Measurements from ENCODE around the gene HDAC1.

The HDAC1 gene

DNA sequence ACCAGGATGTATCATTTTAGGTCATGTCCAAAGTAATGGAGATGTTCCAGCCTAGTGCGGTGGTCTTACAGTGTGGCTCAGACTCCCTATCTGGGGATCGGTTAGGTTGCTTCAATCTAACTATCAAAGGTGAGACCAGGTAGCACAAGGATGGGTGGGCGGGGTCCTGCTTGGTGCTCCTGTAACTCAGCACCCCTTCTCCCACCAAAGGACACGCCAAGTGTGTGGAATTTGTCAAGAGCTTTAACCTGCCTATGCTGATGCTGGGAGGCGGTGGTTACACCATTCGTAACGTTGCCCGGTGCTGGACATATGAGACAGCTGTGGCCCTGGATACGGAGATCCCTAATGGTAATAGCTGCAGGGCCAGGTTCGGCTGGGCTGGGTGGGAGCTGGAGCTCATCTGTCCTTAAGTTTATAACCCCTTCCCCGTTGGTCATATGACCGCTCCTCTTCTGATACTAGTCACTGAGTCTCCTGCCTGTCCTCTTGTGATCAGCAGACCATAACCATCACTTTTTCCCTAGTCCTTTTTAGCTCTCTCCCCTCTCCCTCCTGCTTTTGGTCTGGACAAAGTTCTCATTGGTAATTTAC is 38.8 kb downstream of the HDAC1 start:
- DNase-seq, result no peak

DNA sequence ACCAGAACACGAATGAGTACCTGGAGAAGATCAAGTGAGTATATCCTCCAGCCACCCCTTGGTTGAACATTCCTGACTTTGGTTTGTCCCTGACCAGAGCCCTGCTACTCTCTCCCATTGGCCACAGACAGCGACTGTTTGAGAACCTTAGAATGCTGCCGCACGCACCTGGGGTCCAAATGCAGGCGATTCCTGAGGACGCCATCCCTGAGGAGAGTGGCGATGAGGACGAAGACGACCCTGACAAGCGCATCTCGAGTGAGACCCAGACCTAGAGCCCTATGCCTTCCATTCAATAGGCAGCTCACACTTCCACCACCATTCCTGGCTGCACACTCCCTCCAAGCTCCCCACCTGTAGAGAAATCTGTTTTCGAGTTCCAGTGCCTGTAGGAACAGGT is 39.7 kb downstream of the HDAC1 start:
- no peak for DNase-seq

DNA sequence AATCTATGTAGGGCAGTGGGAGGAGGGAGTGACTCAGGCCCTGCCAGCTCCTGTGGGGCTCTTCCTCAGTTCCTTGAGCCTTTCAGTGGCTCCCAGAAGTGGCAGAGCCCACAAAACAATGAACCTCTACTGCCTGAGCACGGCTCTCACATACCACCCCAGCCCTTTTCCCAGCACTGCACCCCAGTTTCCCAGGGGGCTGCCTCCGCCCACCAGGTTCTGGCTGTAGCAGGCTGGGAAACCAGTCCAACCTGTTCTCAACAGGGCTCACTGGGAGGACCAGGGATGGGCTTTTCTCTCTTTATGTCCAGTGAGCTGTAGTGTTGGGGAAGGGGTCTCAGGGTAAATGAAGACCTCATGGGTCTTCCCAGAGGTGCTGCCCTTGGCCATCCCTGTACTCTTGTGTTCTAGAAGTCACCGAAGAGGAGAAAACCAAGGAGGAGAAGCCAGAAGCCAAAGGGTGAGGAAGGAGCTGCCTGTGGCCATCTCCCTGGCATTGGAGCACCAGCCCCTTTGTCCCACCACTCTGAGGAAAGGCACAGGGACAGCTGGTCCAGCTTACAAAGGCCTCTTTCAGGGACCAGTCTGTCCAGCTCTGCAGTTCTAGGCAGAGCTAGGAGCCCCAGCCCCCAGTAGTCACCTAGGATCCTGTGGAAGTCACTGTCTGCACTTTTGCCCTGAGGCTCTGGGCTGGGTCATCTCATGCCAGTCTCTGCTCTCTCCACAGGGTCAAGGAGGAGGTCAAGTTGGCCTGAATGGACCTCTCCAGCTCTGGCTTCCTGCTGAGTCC is 40.6 kb downstream of the HDAC1 start:
- no peak for DNase-seq

DNA sequence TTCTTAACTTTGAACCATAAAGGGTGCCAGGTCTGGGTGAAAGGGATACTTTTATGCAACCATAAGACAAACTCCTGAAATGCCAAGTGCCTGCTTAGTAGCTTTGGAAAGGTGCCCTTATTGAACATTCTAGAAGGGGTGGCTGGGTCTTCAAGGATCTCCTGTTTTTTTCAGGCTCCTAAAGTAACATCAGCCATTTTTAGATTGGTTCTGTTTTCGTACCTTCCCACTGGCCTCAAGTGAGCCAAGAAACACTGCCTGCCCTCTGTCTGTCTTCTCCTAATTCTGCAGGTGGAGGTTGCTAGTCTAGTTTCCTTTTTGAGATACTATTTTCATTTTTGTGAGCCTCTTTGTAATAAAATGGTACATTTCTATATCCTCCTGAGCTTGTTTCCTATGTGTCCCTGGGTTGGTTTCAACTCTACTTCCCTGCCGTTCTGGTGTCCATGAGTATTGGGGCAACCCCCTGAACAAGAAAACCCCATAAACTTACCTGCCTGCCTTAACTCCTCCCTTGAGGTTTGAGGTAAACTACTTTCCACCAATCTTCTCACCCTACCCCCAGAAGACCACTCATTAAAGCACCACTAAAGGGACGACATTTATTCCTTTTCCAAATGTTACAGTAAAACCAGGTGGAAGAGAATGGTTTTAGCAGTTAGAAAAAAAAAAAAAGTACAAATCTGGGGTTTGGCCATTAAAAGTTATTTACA is 41.5 kb downstream of the HDAC1 start:
- no peak for DNase-seq

DNA sequence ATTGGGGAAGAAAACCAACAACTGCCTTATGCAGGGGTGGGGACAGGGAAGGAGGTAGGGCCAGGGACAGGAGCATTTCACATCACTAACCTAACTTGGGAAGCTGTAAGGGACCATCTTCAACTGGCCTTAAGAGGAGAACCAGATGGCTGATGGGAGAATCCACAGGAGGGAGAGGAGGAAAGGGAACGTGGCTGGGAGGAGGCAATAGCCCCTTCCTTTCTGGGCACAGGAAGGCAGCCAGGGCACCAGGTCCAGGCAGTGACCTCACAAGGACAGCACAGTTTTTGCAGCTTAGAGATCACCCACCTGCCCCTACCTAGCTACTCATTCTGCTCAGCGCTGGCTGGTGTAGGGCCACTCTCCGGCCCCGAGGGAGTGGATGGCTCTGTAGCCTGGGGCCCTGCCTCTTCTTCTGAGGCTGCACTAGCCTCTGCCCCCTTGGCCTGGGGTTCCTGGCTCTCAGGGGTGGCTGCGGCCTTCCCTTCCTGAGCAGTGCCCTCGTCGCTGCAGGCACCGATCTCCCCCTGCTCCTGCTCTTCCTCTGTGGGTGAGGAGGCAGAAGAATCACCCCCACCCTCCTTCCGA is 42.5 kb downstream of the HDAC1 start:
- no peak for DNase-seq

DNA sequence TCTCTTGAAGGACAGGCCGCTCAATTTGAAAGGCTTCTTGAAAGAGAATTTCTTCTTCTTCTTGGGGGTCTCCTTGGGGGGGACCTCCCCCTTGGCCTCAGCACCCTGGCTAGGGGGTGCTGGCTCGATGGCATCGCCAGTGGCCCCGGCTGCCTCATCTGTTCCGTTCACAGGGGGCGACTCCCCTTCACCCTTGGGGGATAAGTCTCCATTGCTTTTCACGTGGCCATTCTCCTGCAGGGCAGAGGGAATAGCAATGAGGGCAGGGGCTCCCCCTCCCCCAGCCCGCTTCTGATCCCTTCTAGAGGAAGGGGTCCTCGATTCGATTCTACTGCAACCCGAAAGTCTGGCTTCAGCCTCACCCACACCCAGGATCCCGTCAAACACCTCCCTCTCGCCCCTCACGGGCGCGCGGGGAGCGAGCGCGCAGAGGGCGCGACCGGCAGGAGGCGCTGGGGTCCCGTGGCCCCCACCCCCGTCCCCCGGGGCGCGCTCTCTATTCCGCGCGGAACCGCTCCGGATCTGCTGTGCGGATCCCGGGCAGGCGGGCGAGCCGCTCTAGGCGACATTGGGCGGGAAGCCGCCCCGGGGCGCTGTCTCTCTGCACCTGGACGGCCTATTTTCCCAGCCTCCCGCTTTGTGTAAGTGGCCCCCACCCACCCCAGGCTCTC is 43.1 kb downstream of the HDAC1 start:
- peak; percentile 48 for DNase-seq

DNA sequence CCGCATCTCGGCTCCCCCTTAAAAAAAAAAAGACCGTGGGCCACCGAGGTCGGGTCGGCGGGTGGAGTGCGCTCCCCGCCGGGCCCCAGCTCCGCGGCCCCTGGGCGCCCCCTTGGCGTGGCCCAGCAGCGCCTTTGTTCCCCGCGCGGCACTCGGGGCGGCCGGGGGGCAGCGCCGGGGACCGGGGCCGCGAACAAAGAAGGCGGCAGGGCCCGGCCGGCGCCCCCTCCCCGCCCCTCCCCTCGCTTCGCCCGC is 43.6 kb downstream of the HDAC1 start:
- no peak for DNase-seq

DNA sequence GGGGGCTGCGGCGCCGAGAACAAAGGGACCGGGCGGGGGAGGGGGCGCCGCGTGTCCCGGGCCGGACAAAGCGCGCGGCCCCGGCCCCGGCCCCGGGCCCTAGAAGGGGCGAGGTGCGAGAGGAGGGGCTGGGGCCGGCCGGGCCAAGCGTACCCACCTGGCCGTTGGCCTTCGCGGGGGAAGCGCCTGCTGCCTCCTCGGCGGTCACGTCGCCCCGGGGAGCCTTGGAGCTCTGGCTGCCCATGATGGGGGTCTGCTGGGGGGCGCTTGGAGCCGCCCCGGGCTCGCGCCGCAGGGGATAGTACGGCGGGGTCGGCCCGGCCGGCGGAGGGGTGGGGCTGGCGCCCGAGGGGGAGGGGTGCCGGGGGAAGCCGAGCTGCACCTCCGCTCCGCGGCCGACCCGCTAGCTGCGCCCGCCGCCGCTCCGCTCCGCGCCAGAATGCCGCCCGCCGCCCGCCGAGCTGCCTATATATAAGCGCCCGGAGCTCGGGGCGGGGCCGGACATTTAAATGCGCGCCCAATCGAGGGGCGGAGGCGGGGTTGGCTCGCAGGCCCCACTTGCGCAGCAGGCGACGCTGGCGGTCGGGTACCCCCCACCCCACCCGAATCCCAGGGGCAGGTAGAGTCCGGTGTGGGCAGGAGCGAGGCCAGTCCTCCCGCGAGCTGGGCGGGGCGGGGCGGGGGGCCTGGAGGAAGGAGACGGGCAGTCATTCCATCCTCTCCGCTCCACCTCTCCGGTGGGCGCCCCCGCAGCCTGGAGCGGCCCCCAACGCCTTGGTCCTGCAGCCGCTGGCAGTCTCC is 44.1 kb downstream of the HDAC1 start, which contains the start of gene MARCKSL1:
Gene MARCKSL1 (minus strand): TSS at position 444 of the 801 bp plus-strand sequence. CDS start 200 bp downstream, at position 244.
- peak; percentile 79 for DNase-seq

DNA sequence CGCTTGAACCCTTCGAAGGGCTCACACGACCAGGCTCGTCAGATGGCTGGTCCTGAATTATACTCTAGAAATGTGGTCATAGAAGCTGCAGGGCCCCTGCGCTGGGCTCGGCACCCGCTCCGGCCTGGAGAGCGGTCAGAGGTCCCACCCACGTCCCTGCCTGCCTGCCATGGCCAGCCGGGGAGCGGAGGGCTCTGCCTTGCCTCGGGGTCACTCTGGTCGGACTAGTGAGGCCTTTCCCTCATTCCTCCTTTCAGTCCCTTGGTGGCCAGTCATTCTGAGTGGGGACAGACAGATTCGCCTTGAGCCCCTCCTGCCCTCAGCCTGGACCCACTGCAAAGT is 44.7 kb downstream of the HDAC1 start:
- DNase-seq, result no peak

DNA sequence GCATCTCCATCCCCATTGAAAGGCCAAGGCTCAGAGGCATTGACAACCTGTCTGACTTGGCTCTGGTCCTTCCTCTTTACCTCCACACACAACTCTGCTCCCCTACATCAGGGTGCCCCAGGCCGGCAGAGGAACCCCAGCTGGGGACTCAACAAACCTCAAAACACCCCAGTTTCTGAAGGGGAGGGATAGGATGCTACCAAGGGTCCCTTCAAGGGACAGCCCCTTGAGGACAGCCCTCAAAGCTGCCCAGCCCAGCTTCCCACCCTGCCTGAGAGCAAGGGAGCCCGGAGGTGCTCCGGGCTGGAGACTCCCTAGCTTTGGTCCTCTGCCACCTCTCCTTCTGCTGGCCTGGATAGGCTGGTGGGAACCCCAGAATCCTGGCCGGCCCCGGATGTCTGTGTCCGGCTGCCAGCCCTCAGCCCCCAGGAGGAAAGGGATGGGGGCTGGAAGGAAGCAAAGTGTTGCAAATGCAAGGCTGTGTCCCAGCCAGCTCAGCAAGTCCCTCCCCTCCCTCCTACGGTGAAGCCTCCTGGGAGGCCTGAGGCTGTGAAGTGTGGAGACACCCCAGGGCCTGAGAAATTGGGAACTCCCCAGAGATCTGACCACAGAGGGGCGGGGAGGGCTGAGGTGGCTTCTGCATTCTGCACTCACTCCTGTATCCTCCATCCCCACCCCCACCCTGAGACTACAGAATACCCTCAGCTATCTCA is 45.2 kb downstream of the HDAC1 start:
- DNase-seq, result no peak

DNA sequence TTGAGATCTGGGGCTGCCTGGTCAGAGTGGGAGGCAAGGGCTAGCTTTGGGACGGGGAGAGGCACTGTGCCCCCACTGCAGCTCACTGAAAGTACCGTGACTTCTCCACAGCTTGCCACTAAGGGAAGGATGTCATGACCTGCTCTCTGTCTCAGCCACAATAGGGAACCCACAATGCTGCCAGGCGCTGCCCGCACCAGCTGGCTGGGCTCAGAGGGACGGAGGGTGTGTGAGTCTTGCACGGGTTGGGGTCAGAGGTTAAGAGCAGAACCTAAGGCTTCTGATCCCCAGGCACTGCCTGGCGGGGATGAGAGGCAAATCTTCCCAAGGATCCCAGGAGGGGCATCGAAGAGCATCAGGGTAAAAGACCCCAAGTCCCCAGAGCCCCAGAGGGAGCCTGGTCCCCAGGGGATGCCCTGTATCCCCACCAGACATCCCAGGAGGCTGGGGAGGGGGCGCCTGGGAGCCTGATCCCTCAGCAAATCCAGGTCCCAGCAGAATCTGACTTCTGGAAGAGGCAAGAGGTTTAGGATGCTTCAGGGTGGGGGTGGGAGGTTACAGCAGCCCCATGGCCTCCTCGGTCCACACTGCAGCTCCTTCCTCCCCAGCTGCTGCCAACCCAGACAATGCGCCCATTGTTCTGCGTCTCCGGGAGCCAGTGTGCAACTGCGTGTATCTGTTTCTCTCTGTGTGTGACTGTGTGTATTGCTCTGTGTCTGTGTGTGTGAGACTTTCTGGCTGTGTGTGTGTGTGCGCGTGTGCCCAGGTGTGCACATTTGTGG is 46.2 kb downstream of the HDAC1 start:
- no peak for DNase-seq

DNA sequence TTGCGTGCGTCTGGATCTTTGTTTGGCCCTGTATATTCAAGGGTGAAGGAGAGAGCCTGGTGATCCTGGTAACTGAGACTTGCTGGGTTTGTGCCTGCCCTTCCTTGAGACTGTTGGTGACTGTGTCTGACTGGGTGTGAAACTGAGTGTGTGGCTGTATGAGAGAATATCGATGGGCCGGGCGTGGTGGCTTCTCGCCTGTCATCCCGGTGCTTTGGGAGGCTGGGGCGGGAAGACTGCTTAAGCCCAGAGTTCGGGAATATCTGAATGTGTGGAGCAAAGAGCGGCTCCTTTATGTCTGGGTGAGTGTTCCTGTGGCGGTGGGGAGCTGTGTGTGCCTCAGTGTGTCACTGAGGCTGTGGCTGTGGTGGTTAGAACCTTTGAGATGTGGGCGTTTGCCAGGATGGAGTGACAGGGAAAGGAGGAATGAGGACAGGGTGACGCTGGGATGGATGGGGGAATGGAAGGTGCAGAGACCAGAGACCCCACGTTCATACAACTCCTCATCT is 46.8 kb downstream of the HDAC1 start:
- DNase-seq, result no peak

DNA sequence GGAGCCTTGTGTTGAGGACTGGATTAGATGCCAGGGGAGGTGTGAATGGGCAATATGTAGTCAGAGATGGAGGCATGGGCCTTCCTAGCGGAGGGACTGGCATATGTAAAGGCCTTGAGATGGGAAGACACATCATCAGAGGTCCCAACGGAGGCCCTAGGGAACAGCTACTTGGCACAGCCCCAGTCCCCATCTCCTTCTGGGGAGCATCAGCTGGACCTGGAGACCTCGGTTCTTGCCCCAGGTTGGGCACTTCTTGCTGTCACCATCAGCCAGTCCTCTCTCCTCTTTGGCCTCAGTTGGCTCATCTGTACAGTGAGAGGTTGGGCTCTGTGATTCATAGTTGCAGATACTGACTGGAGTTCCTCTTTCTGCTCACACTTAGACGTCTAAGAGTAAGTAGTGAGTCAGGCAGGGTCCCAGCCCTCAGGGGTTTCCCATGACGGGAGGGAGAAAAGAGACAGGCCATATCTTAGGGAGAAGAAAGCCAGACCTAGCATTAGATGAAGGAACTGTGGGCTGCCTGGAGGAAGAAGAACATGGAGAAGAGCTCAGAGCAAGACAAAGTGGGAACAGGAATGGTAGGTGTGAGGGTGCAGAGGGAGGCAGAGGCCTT is 47.6 kb downstream of the HDAC1 start:
- peak; percentile 33 for DNase-seq

DNA sequence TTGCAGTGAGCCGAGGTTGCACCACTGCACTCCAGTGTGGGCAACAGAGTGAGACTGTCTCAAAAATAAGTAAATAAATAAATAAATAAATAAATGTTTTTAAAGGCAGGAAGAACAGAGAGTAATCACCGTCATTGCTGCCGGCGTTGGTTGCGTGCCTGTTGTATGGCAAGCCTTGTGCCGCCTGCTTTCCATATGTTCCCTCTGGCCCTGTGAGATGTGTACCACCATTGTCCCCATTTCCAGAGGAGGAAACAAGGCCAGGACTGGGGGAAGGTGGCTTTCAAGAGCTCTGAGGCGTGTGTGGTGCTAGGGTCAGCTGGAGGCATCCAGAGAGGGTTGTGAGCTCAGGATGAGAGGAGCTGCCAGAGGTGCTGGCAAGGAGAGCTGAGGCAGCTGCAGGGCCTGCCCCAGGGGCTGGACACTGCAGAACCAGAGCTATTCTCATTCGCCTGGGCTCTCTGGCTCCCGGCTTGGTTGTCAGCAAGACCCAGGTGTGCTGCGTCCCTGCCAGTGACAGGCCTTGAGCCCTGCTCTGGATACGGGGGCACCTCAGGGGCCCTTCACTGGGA is 49.4 kb downstream of the HDAC1 start:
- DNase-seq, result no peak

DNA sequence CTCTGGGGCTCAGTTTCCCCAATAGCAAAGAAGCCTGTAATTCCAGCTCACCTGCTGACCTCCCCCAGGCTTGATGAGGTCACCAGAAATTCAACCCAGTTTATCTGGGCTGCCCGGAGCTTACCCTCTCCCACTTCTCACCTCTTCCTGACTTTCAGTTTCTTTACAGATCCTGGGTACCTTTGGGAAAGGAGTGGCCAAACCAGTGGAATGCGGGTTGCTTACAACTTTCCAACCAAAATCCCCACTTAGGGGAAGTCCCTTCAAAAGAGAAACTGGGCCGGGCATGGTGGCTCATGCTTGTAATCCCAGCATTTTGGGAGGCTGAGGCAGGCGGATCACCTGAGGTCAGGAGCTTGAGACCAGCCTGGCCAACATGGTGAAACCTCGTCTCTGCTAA is 50.1 kb downstream of the HDAC1 start:
- no peak for DNase-seq

DNA sequence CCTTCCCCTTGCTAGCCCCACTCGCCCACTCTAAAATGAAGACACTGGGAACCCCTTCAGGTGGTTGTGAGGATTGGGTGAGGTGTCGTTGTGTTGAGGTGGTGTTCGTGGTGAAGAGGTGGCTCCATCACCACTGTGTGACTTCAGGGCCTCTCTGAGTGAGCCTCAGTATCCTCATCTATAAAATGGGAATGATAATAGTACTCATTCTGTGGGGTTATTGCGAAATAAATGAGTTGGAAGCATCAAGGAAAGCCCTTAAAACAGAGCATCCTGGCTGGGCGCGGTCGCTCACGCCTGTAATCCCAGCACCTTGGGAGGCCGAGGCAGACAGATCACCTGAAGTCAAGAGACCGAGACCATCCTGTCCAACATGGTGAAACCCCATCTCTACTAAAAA is 50.8 kb downstream of the HDAC1 start:
- no peak for DNase-seq

DNA sequence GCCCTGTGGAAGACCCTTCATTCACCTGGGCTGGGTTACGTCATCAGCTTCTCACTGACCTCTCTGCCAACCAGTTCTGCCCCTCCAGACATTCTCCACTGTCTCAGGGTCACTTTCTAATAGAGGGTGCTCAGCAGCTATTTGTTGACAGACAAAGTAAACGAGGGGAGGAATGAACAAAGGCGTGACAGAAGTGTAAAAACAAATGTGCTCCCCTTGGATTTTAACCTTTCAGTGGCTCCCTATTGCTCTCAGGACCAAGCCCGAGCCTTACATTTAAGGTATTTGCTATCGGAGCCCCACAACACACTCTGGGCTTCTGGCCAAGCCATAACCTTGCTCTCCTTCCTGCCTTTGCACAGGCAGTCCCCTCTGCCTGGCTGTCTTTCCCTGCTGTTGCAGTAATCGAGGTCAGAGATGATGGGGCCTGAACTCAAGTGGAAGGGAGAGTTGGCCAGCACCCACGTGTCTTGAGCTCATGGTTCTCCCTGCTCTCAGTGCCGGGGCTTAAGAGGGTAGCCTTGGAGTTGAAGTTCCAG is 53.5 kb downstream of the HDAC1 start:
- DNase-seq, result peak; percentile 37

DNA sequence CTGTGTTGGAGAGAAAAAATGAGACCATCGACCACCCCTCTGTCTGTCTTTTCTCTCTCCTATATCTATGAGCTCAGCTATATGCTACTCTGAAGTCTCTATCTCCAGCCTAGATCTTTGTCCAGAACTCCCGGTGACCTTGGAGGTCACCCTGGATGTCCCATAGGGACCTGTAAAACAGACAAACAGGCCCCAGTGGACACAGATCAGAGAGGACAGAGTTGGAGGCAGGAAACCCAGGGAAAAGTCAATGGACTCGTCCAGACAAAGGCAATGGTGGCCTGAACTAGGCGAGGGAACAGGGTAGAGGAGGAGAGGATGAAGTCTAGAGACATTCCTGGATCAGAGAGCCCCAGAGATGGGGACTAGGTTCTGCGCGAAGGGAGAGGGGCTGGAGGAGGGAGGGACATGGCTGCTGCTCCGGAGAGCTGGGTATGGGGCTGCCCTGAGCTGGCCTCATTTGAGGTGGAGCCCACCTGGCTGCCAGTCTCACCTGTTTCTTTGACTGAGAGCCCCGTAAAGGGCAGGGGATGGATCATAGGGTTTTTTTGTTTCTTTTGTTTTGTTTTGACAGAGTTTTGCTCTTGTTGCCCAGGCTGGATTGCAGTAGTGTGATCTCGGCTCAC is 54.8 kb downstream of the HDAC1 start:
- no peak for DNase-seq

DNA sequence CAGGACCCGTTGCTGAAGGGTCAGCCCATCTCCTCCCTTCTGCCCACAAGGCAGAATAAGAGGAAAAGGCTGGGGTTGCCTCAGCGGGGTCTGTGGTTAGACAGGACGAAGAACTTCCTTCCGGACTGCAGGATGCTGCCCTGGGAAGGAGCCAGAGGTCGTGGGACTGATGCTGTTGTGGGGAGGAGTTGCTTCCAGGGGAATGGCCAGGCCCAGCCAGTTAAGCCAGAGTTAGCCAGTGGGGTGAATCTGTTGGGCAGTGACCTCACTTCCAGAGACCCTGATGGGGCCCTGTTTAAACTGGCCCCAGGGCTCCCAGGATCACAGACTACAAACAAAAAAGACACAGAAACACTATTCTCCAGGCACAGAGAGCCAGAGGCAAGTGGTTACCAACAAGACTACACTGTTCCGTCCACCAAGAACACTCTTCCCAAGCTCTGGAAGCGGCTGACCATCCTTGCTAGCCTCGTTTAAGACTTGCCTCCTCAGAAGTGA is 57.4 kb downstream of the HDAC1 start:
- DNase-seq, result no peak

Data from fibroblast of skin of abdomen (primary cell).